B cell (primary cell): ENCODE data around the gene CAPS2. TPM values are rescaled to one million over a fixed set of nuclear protein-coding genes. Genes with fewer than 3 reads are reported as not detected.

Experiments used
- ATAC-seq: fragments of 200-7000 bp; cut with Tn5 transposase; one replicate; pipeline ENCODE4 v1.10.0; 2021; ENCODE audit warnings: low read depth, mild to moderate bottlenecking, moderate number of reproducible peaks, moderate library complexity
- CTCF ChIA-PET: fragments of 350-600 bp; sonication (Branson Sonifier 250); formaldehyde crosslinking; loops from one replicate; lab custom pipeline; 2021; ENCODE audit warnings: antibody characterized with exemption, inconsistent platforms; lab: Charles Lee
- POLR2A ChIA-PET: fragments of 350-600 bp; sonication (Branson Sonifier 250); formaldehyde crosslinking; loops from one replicate; lab custom pipeline; 2021; ENCODE audit warnings: antibody characterized with exemption; lab: Charles Lee
- DNase-seq: peaks from one replicate; pipeline ENCODE4 v3.0.0; 2013
- H2AFZ ChIP-seq: 2 replicates; pipeline ENCODE4 v1.6.1; 2012; ENCODE audit warnings: mild to moderate bottlenecking, low read depth, low read length; ENCODE audit not compliant: insufficient read depth, poor library complexity, severe bottlenecking
- H3K27ac ChIP-seq, 2 donors: 1 replicate in 1 of 2; 2 replicates in 1 of 2; pipeline ENCODE4 v1.5.1; 2012 to 2013; ENCODE audit warnings: low read length in 2 of 2, mild to moderate bottlenecking in 2 of 2, moderate library complexity in 1 of 2
- H3K27me3 ChIP-seq, 4 experiments: fragments of 200-600 bp in 1 of 4; sonication (generic) in 1 of 4; replicated peaks in 1 of 4; 1 replicate in 2 of 4; 2 replicates in 2 of 4; pipeline versions ENCODE4 v1.6.1 to v1.7.0; 2013 to 2016; ENCODE audit warnings: low read length in 3 of 4, mild to moderate bottlenecking in 2 of 4, mixed read lengths in 1 of 4, moderate library complexity in 1 of 4; ENCODE audit not compliant: insufficient read depth in 4 of 4, control insufficient read depth in 3 of 4; ENCODE audit errors: control extremely low read depth in 1 of 4
- H3K36me3 ChIP-seq, 2 experiments: replicated peaks in 1 of 2; 1 replicate in 1 of 2; 2 replicates in 1 of 2; pipeline versions ENCODE4 v1.6.1 to v1.7.1; 2013; ENCODE audit warnings: low read length in 1 of 2; ENCODE audit not compliant: insufficient read depth in 2 of 2, control insufficient read depth in 1 of 2; ENCODE audit errors: control extremely low read depth in 1 of 2, extremely low read depth in 1 of 2
- H3K4me1 ChIP-seq, 2 donors: fragments of 200-600 bp in 1 of 2; sonication (generic) in 1 of 2; 1 replicate in 1 of 2; 2 replicates in 1 of 2; pipeline versions ENCODE4 v1.5.1 to v1.6.1; 2013 to 2017; ENCODE audit warnings: low read length in 2 of 2; ENCODE audit not compliant: control insufficient read depth in 2 of 2, insufficient read depth in 2 of 2
- H3K4me2 ChIP-seq: replicated peaks from 2 replicates; pipeline ENCODE3; 2012; ENCODE audit warnings: mild to moderate bottlenecking, low read depth, low read length; ENCODE audit not compliant: poor library complexity, severe bottlenecking
- H3K4me3 ChIP-seq, 5 experiments: fragments of 200-600 bp in 1 of 5; sonication (generic) in 1 of 5; 1 replicate in 3 of 5; 2 replicates in 2 of 5; pipeline versions ENCODE4 v1.5.1 to v1.7.0; 2011 to 2016; ENCODE audit warnings: low read length in 4 of 5, mild to moderate bottlenecking in 4 of 5, low read depth in 2 of 5, control low read depth in 1 of 5, moderate library complexity in 1 of 5; ENCODE audit not compliant: insufficient read depth in 1 of 5; ENCODE audit errors: control extremely low read depth in 1 of 5, extremely low read depth in 1 of 5
- H3K79me2 ChIP-seq: fragments of 200-600 bp; sonication (generic); one replicate; pipeline ENCODE4 v1.6.0; 2016; ENCODE audit warnings: low read length; ENCODE audit not compliant: control insufficient read depth, insufficient read depth
- H3K9ac ChIP-seq: fragments of 200-600 bp; sonication (generic); 2 replicates; pipeline ENCODE4 v1.6.1; 2017; ENCODE audit warnings: mild to moderate bottlenecking, low read length, moderate library complexity
- H3K9me3 ChIP-seq, 3 donors: one replicate each; pipeline versions ENCODE4 v1.6.1 to v1.7.1; 2013; ENCODE audit warnings: low read length in 2 of 3; ENCODE audit not compliant: control insufficient read depth in 2 of 3, insufficient read depth in 1 of 3; ENCODE audit errors: control extremely low read depth in 1 of 3
- H4K20me1 ChIP-seq: 2 replicates; pipeline ENCODE4 v1.6.0; 2012; ENCODE audit warnings: mild to moderate bottlenecking, low read length; ENCODE audit not compliant: insufficient read depth, control insufficient read depth, poor library complexity, severe bottlenecking
- H3K27ac Mint-ChIP-seq: one replicate; pipeline ENCODE4 v1.8.0; 2021; ENCODE audit warnings: mixed read lengths
- H3K27me3 Mint-ChIP-seq: one replicate; pipeline ENCODE4 v1.8.0; 2021; ENCODE audit warnings: mixed read lengths
- H3K4me1 Mint-ChIP-seq: one replicate; pipeline ENCODE4 v1.8.0; 2021; ENCODE audit warnings: mixed read lengths
- H3K4me3 Mint-ChIP-seq: one replicate; pipeline ENCODE4 v1.8.0; 2021; ENCODE audit warnings: mixed read lengths
- H3K9me3 Mint-ChIP-seq: one replicate; pipeline ENCODE4 v1.8.0; 2022; ENCODE audit warnings: mixed read lengths; ENCODE audit not compliant: insufficient read depth
- EZH2 ChIP-seq: IDR thresholded peaks from 2 replicates; pipeline ENCODE4 v1.6.1; 2012; ENCODE audit warnings: borderline replicate concordance, low read depth, mild to moderate bottlenecking, moderate library complexity, low read length; ENCODE audit not compliant: insufficient read depth, poor library complexity, severe bottlenecking
- WGBS: methylation state at CpG from one replicate; pipeline ENCODE4 v1.1.5; 2013; ENCODE audit warnings: missing lambda C conversion rate; ENCODE audit not compliant: insufficient coverage; 5-methylcytosine and 5-hydroxymethylcytosine counted together
- intact Hi-C: fragments of 100-400 bp; cut with micrococcal nuclease; formaldehyde crosslinking; loops from one replicate; pipeline ENCODE4 v1.10.0; 2022
- polyA plus RNA-seq: library from polyadenylated mRNA; depleted of rRNA; stranded (reverse); fragments of >200 nt; gene quantifications from 2 replicates; pipeline ENCODE4 v1.2.3, GENCODE V29; 2012
- total RNA-seq, 2 donors: library from RNA; stranded (reverse); fragments of 120-200 nt in 1 of 2; gene quantifications; 1 replicate in 1 of 2; 2 replicates in 1 of 2; pipeline versions ENCODE4 v1.2.3 to v1.2.4, GENCODE V29; 2013 to 2022
- TF ChIP-seq, protein P1 (sequence below): fragments of 200-600 bp; IDR thresholded peaks from one replicate; pipeline ENCODE4 v1.8.0; 2022; ENCODE audit warnings: antibody characterized with exemption, mild to moderate bottlenecking

Gene CAPS2
- total and polyA plus RNA-seq, 2 donors (not counting 1 experiment from before 2014, with no cell fraction given), result 2.3 to 8.4 TPM

DNA sequence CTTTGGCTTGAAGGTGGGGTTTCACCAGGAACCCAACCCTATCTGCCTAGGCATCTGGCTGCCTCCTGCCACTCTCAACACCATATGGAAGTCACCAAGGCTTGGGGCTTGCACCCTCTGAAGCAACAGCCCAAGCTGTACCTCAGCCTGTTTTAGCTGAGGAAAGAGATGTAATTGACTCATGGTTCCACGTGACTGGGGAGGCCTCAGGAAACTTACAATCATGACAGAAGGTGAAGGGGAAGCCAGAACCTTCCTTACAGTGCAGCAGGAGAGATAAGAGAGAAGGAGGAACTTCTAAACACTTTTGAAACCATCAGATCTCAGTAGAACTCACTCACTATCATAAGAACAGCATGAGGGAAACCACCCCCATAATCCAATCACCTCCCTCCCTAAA is 31.3 kb upstream of the CAPS2 start:
- CTCF ChIA-PET, result no interaction called here
- H3K9me3 Mint-ChIP-seq, result no peaks in the 10 kb centered on the region

DNA sequence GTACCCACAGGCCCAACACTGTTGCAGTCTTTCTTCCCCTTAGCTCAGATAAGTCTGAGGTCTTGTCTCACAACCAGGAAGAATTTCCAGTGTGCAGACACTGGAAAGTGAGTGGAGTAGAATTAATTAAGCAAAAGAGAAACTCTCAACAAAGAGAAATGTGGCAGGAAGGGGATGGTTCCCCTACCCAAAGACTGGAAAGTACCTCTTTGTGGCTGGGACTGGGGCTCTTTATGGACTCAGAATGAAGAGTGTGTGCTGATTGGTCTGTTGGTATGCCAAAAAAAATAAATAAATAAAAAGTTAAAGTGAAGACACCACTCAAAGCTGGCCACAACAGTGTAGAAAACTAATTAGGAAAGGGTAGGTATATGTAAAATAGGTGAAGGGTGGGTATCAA is 30.8 kb upstream of the CAPS2 start:
- Mint-ChIP-seq H3K4me3 (no peak overlapping the region), H3K4me1 (peaks cover 4% of the 10 kb centered on the region), H3K27me3 (no peaks in the 10 kb centered on the region), H3K9me3 (no peaks in the 10 kb centered on the region), H3K27ac (no peak overlapping the region)
- CTCF ChIA-PET, result interaction anchor here (0.9 kb wide), 1 partner anchor 27 kb away, joined by 3 read pairs; the partner anchor contains the start of gene GLIPR1L1
- ATAC-seq (no peak), DNase-seq (no peak)
- Histone ChIP-seq H3K4me3 (no peak overlapping the region), H4K20me1 (no peaks in the 10 kb centered on the region), H3K9me3 (peaks cover 0 to 5% (median 0%) of the 10 kb centered on the region in 3 donors), H3K4me1 (no peaks in the 10 kb centered on the region), H3K27ac (no peak overlapping the region), H3K9ac (no peak overlapping the region), H2AFZ (no peak overlapping the region), H3K36me3 (no peaks in the 10 kb centered on the region), H3K79me2 (no peaks in the 10 kb centered on the region), H3K4me2 (no peak overlapping the region), H3K27me3 (no peaks in the 10 kb centered on the region)
- TF ChIP-seq, protein P1, sequence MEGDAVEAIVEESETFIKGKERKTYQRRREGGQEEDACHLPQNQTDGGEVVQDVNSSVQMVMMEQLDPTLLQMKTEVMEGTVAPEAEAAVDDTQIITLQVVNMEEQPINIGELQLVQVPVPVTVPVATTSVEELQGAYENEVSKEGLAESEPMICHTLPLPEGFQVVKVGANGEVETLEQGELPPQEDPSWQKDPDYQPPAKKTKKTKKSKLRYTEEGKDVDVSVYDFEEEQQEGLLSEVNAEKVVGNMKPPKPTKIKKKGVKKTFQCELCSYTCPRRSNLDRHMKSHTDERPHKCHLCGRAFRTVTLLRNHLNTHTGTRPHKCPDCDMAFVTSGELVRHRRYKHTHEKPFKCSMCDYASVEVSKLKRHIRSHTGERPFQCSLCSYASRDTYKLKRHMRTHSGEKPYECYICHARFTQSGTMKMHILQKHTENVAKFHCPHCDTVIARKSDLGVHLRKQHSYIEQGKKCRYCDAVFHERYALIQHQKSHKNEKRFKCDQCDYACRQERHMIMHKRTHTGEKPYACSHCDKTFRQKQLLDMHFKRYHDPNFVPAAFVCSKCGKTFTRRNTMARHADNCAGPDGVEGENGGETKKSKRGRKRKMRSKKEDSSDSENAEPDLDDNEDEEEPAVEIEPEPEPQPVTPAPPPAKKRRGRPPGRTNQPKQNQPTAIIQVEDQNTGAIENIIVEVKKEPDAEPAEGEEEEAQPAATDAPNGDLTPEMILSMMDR, result no peak
- TF ChIP-seq EZH2, result no peak
- intact Hi-C loops, result no loop called here
- POLR2A ChIA-PET, result no interaction called here

More for the DNA sequence above, 31.3 kb upstream of the CAPS2 start:
- TF ChIP-seq EZH2, result no peak
- TF ChIP-seq, protein P1, result no peak
- H3K4me3 Mint-ChIP-seq, result no peak overlapping the region
- H3K27ac Mint-ChIP-seq, result no peak overlapping the region
- Histone ChIP-seq H3K36me3 (no peaks in the 10 kb centered on the region), H3K4me1 (no peaks in the 10 kb centered on the region), H3K27ac (no peak overlapping the region), H3K9ac (no peak overlapping the region), H3K27me3 (no peaks in the 10 kb centered on the region), H3K79me2 (no peaks in the 10 kb centered on the region), H3K4me3 (no peak overlapping the region), H3K9me3 (peaks cover 0 to 5% (median 0%) of the 10 kb centered on the region in 3 donors), H3K4me2 (no peak overlapping the region), H2AFZ (no peak overlapping the region), H4K20me1 (no peaks in the 10 kb centered on the region)
- ATAC-seq, result no peak
- POLR2A ChIA-PET, result no interaction called here
- no peak for DNase-seq
- no CpG with 5 or more reads among the region's 1 CpG for WGBS
- H3K4me1 Mint-ChIP-seq, result peaks cover 4% of the 10 kb centered on the region
- intact Hi-C loops, result no loop called here
- H3K27me3 Mint-ChIP-seq, result no peaks in the 10 kb centered on the region
